ENCODE data around the gene RPRD1B.
A peak's percentile ranks its signal among the peaks of the same experiment; 100 is the strongest.

Gene RPRD1B, protein sequence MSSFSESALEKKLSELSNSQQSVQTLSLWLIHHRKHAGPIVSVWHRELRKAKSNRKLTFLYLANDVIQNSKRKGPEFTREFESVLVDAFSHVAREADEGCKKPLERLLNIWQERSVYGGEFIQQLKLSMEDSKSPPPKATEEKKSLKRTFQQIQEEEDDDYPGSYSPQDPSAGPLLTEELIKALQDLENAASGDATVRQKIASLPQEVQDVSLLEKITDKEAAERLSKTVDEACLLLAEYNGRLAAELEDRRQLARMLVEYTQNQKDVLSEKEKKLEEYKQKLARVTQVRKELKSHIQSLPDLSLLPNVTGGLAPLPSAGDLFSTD

DNA sequence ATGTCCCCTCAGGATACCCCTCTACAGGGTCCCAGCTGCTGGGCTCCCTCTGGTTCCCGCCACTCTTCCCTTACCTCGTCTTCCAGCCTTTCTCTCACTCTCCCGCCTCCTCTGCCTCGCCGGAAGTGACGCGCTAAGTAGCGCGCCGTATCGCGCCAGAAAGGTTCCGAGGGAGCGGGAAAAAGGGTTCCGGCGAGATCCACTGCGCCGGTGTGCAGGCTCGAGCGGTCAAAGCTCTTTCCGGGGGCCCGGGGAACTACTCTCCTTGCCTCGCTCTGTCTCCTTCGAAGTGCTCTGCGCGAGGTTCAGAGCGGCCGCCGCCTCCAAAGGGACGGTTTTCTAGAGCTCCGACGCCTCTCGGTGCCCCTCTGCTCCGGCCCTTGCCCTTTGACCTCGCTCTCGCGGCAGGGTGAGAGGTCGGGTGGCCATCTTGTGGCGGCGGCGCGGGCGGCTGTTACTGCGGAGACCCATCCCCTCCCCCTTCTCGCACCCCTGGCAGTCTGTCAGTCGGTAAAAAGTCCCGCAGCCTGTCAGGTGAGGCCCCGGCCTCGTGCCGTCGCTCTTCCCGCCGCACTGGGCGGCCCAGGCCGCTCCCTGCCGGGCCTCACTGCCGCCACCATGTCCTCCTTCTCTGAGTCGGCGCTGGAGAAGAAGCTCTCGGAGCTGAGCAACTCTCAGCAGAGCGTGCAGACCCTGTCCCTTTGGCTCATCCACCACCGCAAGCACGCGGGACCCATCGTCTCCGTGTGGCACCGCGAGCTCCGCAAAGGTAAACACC lies at the start of gene RPRD1B, which contains the start of gene TTI1:
TSS of gene RPRD1B (plus strand) at position 417 of the 778 bp plus-strand sequence. CDS start at position 619, 202 bp downstream.
TSS of gene TTI1 (minus strand) at position 127 of the 778 bp plus-strand sequence. CDS start 19,640 bp downstream, outside the sequence.
- peak within 1 kb of the TSS; percentile 66 for H3K4me3 ChIP-seq (ENCODE audit: low read depth, low read length)
- no peak for TF ChIP-seq CTCF (IDR thresholded peaks at IDR 0.05; ENCODE audit: low read depth, low read length)
- in situ Hi-C loops (cut with HindIII; ENCODE audit: low sequenced_read_pairs), result no loop called here
- peak; percentile 89 for DNase-seq (ENCODE audit: low read depth, low spot score)

DNA sequence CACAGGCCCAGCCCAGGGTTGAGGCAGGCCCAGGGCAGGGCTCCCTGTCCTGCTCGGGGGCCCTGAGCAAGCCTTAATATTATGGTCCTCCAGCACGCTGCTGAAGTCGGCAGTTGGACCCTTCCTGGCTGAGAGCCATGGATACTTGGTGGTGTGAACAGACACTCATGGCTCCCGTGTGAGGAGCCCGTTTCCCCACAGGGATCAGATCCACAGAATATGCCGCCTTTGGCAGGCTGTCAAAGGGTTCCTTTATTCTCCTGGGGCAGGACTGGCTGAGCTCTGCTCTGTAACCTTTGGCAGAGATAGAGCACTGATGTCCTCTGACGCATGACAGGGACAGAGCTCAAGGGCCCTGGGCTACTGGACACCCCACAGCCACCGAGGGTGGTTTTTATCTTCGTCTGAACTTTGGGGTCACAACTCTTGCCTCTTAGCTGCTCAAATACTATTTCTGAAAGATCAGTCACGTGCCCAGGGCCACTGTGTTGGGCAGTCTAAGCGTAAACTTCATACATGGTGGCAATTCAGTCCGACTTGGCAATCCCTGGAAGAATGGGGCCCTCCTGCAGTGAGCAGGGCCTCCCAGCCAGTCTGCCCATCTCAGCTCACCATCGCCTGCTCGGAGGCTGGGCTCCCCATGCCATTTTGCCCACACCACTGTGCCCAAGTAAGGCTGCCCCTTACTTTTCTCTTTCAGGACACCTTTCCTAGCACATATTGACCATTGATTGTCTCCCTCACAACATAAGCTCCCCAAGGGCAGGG lies 49.3 kb upstream of the RPRD1B start:
- H3K4me3 ChIP-seq (ENCODE audit: low read depth, low read length), result no peak overlapping the region
- TF ChIP-seq CTCF (IDR thresholded peaks at IDR 0.05; ENCODE audit: low read depth, low read length), result no peak
- in situ Hi-C loops (cut with HindIII; ENCODE audit: low sequenced_read_pairs), result no loop called here
- DNase-seq (ENCODE audit: low read depth, low spot score), result no peak

DNA sequence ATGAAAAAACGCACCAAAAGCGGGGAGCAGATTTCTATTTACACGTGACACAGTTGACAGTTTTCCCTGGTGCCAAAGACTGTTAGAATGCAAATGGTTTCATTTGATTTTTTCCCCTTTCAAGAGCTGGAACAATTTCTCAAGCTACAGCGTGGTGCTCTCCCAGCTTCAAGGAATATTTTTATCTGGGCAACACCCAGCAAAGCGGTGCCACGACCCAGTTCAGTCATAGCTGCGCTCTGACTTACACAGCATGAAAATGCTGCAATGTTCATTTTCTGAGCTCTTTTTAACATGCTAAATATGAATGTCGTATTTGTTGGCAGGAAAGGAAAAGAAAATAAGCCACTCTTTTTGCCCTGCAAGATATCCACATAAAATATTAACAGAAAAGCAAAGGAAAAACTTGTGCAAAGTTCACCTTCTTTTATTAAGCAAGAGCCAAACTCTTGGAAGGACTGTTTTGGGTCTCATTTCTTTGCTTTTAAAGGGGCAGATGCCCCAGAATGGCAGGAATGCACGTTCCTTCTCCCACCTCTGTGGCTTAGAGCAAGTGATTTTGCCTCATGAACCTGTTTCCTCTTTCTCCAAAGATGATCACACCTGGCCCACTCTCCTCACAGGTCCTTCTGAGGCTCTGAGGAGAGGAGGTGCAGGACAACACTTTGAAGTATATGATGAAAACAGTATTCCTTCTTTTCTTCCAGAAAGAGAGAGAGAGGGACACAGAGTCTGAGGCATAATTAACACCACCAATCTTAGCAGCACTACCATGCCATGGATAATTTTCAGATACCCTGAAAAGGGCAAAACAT lies 47.3 kb upstream of the RPRD1B start:
- no peak for DNase-seq (ENCODE audit: low read depth, low spot score)
- no peak for TF ChIP-seq CTCF (IDR thresholded peaks at IDR 0.05; ENCODE audit: low read depth, low read length)
- no peak overlapping the region for H3K4me3 ChIP-seq (ENCODE audit: low read depth, low read length)
- in situ Hi-C loops (cut with HindIII; ENCODE audit: low sequenced_read_pairs), result no loop called here

DNA sequence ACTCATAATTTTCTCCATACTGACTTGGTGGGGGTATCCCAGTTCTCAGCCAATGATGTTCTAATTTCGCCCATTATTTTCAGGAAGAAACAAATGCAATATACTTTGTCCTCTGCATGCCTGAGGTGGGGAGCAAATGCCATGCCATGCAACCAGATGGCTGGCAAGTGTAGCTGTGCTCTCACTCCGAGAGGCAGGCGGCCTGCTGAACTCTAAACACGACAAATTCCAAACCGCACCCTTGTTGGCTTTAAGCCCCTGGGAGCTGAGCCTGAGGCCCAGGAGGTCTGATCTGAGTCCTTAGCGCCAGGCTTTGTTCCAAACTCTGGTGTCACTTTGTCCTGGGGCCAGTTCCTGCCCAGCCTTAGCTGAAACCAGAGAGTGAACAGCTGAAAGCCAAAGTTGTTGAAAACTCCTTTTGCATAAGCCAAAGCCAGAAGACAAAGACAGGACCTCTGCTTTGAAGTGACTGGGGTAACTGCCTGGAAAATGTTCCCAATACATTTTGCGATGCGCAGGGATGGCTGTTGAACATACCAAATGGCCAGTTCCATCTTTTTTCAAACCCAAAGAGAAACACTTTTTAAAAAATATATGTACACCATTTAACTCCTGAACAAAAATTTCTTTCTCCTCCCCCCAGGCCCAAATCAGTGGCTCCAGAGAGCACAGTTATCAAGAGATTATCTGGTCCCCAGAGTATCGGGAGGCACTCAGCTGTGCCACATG lies 46.5 kb upstream of the RPRD1B start:
- TF ChIP-seq CTCF (IDR thresholded peaks at IDR 0.05; ENCODE audit: low read depth, low read length), result no peak
- in situ Hi-C loops (cut with HindIII; ENCODE audit: low sequenced_read_pairs), result no loop called here
- H3K4me3 ChIP-seq (ENCODE audit: low read depth, low read length), result no peak overlapping the region
- peak; percentile 55 for DNase-seq (ENCODE audit: low read depth, low spot score)

DNA sequence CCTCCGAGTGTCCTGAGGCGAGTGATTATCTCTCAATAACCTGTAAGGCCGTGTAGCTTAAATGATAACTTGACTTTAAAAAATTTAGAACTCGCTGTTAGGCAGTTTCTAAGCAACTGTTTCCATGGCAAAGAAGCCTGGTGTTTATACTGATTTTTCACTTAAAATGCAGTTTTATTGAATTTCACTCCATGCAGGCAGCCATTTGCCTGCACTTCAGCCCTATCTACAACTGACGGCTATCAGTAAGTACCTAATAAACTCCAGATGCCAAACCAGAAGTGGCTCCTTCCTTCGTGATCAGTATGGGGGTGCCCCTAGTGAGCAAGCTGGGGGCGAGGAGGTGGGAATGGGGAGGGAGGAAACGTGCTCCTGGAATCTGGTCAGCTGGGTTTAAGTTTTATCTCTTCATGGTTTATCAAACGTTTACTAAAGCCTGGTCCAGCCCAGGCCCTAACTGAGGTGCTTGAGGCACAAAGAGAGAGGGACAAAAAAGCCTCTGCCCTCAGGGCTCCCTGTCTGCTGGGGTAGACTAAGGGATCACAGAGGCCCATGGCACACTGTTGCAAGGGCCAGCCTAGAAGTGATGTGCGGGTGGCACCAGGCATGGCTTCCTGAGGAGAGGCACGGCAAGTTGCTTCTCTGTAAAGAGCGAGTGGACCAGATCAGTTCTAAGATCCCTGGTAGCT lies 45.8 kb upstream of the RPRD1B start:
- no peak for DNase-seq (ENCODE audit: low read depth, low spot score)
- H3K4me3 ChIP-seq (ENCODE audit: low read depth, low read length), result no peak overlapping the region
- no peak for TF ChIP-seq CTCF (IDR thresholded peaks at IDR 0.05; ENCODE audit: low read depth, low read length)
- in situ Hi-C loops (cut with HindIII; ENCODE audit: low sequenced_read_pairs), result no loop called here
